NB4 (cell line): ENCODE data around the gene RTN4.

Experiments used
- MYC ChIP-seq: IDR thresholded peaks from 2 replicates; pipeline ENCODE4 v1.6.1; 2011; ENCODE audit warnings: low read depth, low read length
- POLR2A ChIP-seq: IDR thresholded peaks from 2 replicates; pipeline ENCODE4 v1.6.1; 2011; ENCODE audit warnings: mild to moderate bottlenecking; ENCODE audit not compliant: insufficient read length; ENCODE audit errors: extremely low read depth
- TF ChIP-seq, protein P1 (sequence below): IDR thresholded peaks from one replicate; pipeline ENCODE4 v1.5.1; 2012; ENCODE audit warnings: low read depth, low read length
- TF ChIP-seq, protein P2 (sequence below): IDR thresholded peaks from 2 replicates; pipeline ENCODE4 v1.6.1; 2011; ENCODE audit warnings: low read depth, low read length

DNA sequence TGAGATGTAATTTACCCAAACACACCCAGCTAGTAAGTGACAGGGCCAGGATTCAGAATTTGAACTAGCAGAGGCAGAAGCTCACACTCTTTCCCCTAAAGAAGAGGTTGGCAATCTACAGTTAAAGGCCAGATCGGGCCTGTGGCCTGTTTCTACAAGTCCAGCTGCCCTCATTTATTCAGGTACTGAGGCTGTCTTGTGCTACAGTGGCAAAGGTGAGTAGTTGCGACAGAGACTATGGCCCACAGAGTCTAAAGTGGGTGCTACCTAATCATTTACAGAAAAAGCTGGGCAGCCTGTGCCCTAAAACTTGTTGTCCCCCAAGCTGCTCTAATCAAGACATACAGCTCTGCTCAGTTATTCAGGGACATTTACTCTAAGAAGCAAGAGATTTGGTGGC lies 86.8 kb downstream of the RTN4 start:
- TF ChIP-seq MYC (no peak), POLR2A (no peak)
- TF ChIP-seq, protein P1, sequence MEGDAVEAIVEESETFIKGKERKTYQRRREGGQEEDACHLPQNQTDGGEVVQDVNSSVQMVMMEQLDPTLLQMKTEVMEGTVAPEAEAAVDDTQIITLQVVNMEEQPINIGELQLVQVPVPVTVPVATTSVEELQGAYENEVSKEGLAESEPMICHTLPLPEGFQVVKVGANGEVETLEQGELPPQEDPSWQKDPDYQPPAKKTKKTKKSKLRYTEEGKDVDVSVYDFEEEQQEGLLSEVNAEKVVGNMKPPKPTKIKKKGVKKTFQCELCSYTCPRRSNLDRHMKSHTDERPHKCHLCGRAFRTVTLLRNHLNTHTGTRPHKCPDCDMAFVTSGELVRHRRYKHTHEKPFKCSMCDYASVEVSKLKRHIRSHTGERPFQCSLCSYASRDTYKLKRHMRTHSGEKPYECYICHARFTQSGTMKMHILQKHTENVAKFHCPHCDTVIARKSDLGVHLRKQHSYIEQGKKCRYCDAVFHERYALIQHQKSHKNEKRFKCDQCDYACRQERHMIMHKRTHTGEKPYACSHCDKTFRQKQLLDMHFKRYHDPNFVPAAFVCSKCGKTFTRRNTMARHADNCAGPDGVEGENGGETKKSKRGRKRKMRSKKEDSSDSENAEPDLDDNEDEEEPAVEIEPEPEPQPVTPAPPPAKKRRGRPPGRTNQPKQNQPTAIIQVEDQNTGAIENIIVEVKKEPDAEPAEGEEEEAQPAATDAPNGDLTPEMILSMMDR, result no peak
- TF ChIP-seq, protein P2, sequence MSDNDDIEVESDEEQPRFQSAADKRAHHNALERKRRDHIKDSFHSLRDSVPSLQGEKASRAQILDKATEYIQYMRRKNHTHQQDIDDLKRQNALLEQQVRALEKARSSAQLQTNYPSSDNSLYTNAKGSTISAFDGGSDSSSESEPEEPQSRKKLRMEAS, result no peak
